Astrocyte of the cerebellum (primary cell): Measurements from ENCODE around the gene ENOSF1.
"Not testable (repeated sequence)": the region's sequence is repeated elsewhere in the genome, so short reads cannot be mapped to it uniquely, and the experiment has no call there.

Experiments used
- DNase-seq: peaks from one replicate; pipeline ENCODE4 v3.0.0-alpha.2; 2011; ENCODE audit warnings: low read depth
- H3K4me3 ChIP-seq: 2 replicates; pipeline ENCODE4 v1.5.1; 2011; ENCODE audit warnings: mild to moderate bottlenecking, low read depth, low read length, moderate library complexity
- CTCF ChIP-seq: IDR thresholded peaks from 2 replicates; pipeline ENCODE4 v1.5.1; 2012; ENCODE audit warnings: low read length, low read depth, moderate library complexity, mild to moderate bottlenecking; ENCODE audit errors: missing control alignments
- in situ Hi-C: cut with HindIII; loops from 2 replicates; pipeline ENCODE4 v1.10.0; 2017; ENCODE audit warnings: low sequenced_read_pairs

ENOSF1 gene

GRCh38 chr18:741931-742512 is 29.6 kb upstream of the ENOSF1 start:
- H3K4me3 ChIP-seq = no peak overlapping the region
- in situ Hi-C loops = no loop called here
- peak; percentile 39 for DNase-seq
- TF ChIP-seq CTCF = peak; percentile 54

DNA sequence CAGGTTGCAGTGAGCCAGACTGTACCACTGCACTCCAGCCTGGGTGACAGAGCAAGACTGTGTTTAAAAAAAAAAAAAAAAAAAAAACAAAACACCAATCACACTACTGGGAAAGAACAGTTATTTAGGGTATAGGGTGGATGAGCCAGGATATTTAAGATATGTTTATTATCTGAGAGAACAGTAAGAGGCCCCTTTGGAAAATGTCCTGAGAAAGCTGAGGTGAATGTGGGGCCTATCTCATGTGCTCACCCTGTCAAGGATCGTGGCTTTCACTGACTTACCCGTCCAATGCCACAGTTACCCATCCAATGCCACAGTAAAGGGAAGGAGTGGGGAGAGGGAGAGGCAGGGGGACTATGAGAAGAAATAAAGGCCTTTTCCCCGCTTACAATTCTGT is 19.9 kb upstream of the ENOSF1 start:
- TF ChIP-seq CTCF = no peak
- no peak overlapping the region for H3K4me3 ChIP-seq
- in situ Hi-C loops = no loop called here
- no peak for DNase-seq

GRCh38 chr18:731185-731584 is 18.8 kb upstream of the ENOSF1 start:
- in situ Hi-C loops = no loop called here
- no peak for TF ChIP-seq CTCF
- no peak for DNase-seq
- H3K4me3 ChIP-seq = no peak overlapping the region

GRCh38 chr18:730692-731091 is 18.3 kb upstream of the ENOSF1 start:
- no peak overlapping the region for H3K4me3 ChIP-seq
- no peak for TF ChIP-seq CTCF
- DNase-seq = no peak
- in situ Hi-C loops = no loop called here

DNA sequence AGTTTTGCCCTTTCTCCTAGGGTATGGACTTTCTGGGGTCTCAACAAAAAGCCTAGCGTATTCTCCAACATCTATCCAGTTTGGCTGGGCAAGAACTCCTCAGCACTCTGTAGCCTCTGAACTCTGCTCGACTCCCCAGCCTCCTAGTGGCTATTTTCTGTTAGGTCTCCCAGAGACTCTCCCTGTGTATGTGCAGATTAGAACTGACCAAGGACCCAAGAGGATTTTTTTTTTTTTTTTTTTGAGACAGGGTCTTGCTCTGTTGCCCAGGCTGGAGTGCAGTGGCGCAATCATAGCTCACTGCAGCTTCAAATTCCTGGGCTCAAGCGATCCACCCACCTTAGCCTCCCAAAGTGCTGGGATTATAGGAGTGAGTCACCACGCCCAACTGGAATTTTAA is 17.7 kb upstream of the ENOSF1 start:
- peak; percentile 40 for TF ChIP-seq CTCF
- in situ Hi-C loops, H3K4me3 ChIP-seq, DNase-seq: not testable (repeated sequence)

GRCh38 chr18:725646-726045 is 13.2 kb upstream of the ENOSF1 start:
- in situ Hi-C loops = no loop called here
- TF ChIP-seq CTCF = no peak

DNA sequence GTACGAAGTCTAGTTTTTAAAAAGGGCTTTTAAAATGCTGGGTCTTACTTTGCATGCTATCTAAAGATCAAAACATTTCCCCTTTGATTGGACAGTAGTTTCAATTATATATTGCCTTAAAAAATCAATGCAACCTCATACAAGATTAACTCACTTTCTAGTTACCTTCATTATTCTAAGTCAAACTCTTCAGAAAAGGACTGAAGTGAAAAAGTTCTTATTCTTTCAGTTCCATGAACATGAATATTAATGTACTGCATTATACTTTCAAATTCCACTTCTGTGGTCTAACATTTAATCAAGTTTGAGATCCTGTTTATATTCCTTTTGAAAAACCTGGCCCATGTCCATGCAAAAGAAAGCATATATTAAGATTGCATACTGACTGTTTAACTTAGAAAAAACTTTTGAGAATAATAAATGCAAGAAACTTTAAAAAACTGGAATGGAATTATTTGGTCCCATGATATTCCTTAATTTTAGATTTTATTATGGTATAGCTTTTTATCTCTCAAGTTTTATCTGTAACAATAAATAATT is 11.2 kb upstream of the ENOSF1 start:
- in situ Hi-C loops = no loop called here
- DNase-seq = peak; percentile 22
- no peak for TF ChIP-seq CTCF
- H3K4me3 ChIP-seq = no peak overlapping the region

More at GRCh38 chr18:725646-726045, 13.2 kb upstream of the ENOSF1 start:
- H3K4me3 ChIP-seq = no peak overlapping the region
- DNase-seq = no peak
